Mesenchymal stem cell (in vitro differentiated cells and primary cell): ENCODE data around the gene CD248.

Source experiments
- DNase-seq: peaks from one replicate; pipeline ENCODE4 v3.0.0-alpha.2; 2013
- H2AFZ ChIP-seq: one replicate; pipeline ENCODE4 v1.6.1; 2013; ENCODE audit warnings: low read depth, mild to moderate bottlenecking, control low read depth, inconsistent platforms, low read length, moderate library complexity
- H2AK5ac ChIP-seq: 2 replicates; pipeline ENCODE4 v1.6.1; 2013; ENCODE audit warnings: low read length, moderate library complexity, mild to moderate bottlenecking, inconsistent platforms; ENCODE audit not compliant: severe bottlenecking
- H2BK120ac ChIP-seq: one replicate; pipeline ENCODE4 v1.6.1; 2013; ENCODE audit warnings: low read depth, mild to moderate bottlenecking, inconsistent platforms, low read length, moderate library complexity
- H2BK12ac ChIP-seq, 2 experiments: one replicate each; pipeline ENCODE4 v1.6.1; 2013; ENCODE audit warnings: inconsistent platforms in 2 of 2, low read length in 2 of 2, mild to moderate bottlenecking in 2 of 2, moderate library complexity in 2 of 2, control low read depth in 1 of 2
- H2BK15ac ChIP-seq: one replicate; pipeline ENCODE4 v1.6.1; 2013; ENCODE audit warnings: mild to moderate bottlenecking, low read depth, inconsistent platforms; ENCODE audit not compliant: poor library complexity, severe bottlenecking
- H2BK5ac ChIP-seq: 2 replicates; pipeline ENCODE4 v1.6.1; 2013; ENCODE audit warnings: low read depth, mild to moderate bottlenecking, low read length, control low read depth, inconsistent platforms; ENCODE audit not compliant: poor library complexity, severe bottlenecking
- H3K14ac ChIP-seq, 2 experiments: one replicate each; pipeline ENCODE4 v1.6.1; 2013; ENCODE audit warnings: inconsistent platforms in 2 of 2, low read length in 2 of 2, control low read depth in 1 of 2, mild to moderate bottlenecking in 1 of 2, moderate library complexity in 1 of 2
- H3K18ac ChIP-seq, 2 experiments: one replicate each; pipeline ENCODE4 v1.6.1; 2013; ENCODE audit warnings: inconsistent platforms in 2 of 2, low read length in 2 of 2, control low read depth in 1 of 2, low read depth in 1 of 2, mild to moderate bottlenecking in 1 of 2
- H3K23ac ChIP-seq, 2 experiments: one replicate each; pipeline ENCODE4 v1.6.1; 2013; ENCODE audit warnings: inconsistent platforms in 2 of 2, low read length in 2 of 2, mild to moderate bottlenecking in 2 of 2, moderate library complexity in 2 of 2, control low read depth in 1 of 2
- H3K27ac ChIP-seq: 2 replicates; pipeline ENCODE4 v1.5.1; 2013; ENCODE audit warnings: mild to moderate bottlenecking, moderate library complexity, low read length, control low read depth, inconsistent platforms; ENCODE audit not compliant: poor library complexity, severe bottlenecking
- H3K27me3 ChIP-seq, 2 experiments: 2 replicates each; pipeline versions ENCODE4 v1.6.1 to v1.7.0; 2013; ENCODE audit warnings: low read length in 2 of 2, mild to moderate bottlenecking in 2 of 2, moderate library complexity in 2 of 2, control low read depth in 1 of 2, inconsistent platforms in 1 of 2; ENCODE audit not compliant: control insufficient read depth in 1 of 2, insufficient read depth in 1 of 2
- H3K36me3 ChIP-seq, 2 experiments: 2 replicates each; pipeline versions ENCODE4 v1.6.1 to v1.7.0; 2013; ENCODE audit warnings: low read length in 2 of 2, control low read depth in 1 of 2, inconsistent platforms in 1 of 2, low read depth in 1 of 2, mild to moderate bottlenecking in 1 of 2; ENCODE audit not compliant: insufficient read depth in 2 of 2, control insufficient read depth in 1 of 2
- H3K4ac ChIP-seq, 2 experiments: one replicate each; pipeline ENCODE4 v1.6.1; 2013; ENCODE audit warnings: inconsistent platforms in 2 of 2, low read length in 2 of 2, mild to moderate bottlenecking in 2 of 2, moderate library complexity in 2 of 2, control low read depth in 1 of 2, low read depth in 1 of 2
- H3K4me1 ChIP-seq: 2 replicates; pipeline ENCODE4 v1.6.1; 2013; ENCODE audit warnings: low read depth, low read length, control low read depth; ENCODE audit not compliant: control insufficient read depth, insufficient read depth
- H3K4me2 ChIP-seq: 2 replicates; pipeline ENCODE4 v1.6.1; 2013; ENCODE audit warnings: low read length, mild to moderate bottlenecking, inconsistent platforms; ENCODE audit not compliant: poor library complexity, severe bottlenecking
- H3K4me3 ChIP-seq, 2 experiments: 2 replicates each; pipeline versions ENCODE4 v1.5.1 to v1.7.0; 2013; ENCODE audit warnings: low read length in 2 of 2, mild to moderate bottlenecking in 2 of 2, control low read depth in 1 of 2, low read depth in 1 of 2; ENCODE audit not compliant: insufficient read depth in 1 of 2
- H3K79me1 ChIP-seq: replicated peaks from 2 replicates; pipeline ENCODE4 v1.6.1; 2013; ENCODE audit warnings: mild to moderate bottlenecking, control low read depth, low read length, inconsistent platforms; ENCODE audit not compliant: poor library complexity, severe bottlenecking
- H3K9ac ChIP-seq: 2 replicates; pipeline ENCODE4 v1.7.0; 2013; ENCODE audit warnings: mild to moderate bottlenecking, low read length, moderate library complexity
- H3K9me3 ChIP-seq: 2 replicates; pipeline ENCODE4 v1.7.0; 2013; ENCODE audit warnings: mild to moderate bottlenecking, low read length; ENCODE audit not compliant: control insufficient read depth
- H4K8ac ChIP-seq: one replicate; pipeline ENCODE4 v1.6.1; 2013; ENCODE audit warnings: inconsistent platforms, mild to moderate bottlenecking, low read length, moderate library complexity
- H4K91ac ChIP-seq: one replicate; pipeline ENCODE4 v1.6.1; 2013; ENCODE audit warnings: mild to moderate bottlenecking, low read length, inconsistent platforms
- WGBS: methylation state at CpG from one replicate; pipeline ENCODE4 v1.1.7; 2013; ENCODE audit warnings: mixed read lengths; 5-methylcytosine and 5-hydroxymethylcytosine counted together

Gene CD248

DNA sequence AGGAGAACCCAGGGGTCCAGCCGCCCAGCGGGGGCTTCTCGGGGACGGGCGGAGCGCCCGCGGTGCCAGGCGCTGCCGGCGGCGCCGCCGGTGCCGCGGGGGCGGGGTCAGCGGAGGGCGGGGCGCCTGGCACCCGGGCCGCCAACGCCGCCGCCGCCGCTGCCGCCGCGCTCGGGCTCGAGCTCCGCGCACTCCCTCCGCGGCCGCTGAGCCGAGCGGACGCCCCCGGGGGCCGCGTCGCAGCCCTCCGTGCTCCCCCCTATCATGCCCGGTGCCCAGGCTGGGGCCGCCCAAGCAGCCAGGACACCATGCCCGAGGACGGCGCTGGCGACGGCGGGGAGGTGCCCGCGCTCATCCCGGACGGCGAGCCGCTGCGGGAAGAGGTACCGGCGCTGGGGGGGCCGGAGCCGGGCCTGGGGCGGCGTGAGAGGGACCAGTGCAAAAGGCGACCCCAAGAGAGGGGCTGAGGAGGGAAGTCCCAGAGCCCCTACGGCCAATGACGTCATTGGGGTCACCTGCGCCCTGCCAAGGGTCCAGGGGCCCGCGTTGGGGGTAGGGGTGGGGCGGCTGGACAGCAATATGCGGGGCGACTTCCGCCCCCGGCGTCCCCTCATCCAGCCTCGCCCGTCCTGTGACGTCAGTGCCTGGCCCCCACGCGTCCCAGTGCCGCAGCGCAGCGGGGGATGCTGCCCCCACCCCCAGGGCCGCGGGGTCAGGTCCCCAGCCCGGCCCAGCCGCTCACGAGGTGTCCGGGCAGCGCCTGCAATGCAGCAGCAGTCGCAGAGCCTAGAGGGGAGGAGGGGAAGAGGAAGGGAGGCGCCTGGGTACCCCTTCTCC, 24.9 kb downstream of the CD248 start, which contains the start of gene TMEM151A:
Gene TMEM151A, plus strand, starts transcription at position 189 of the 837 bp plus-strand sequence. Its CDS starts 120 bp downstream, at position 309.
- WGBS: 3% methylated on average over 49 of the region's 95 CpGs
- Histone ChIP-seq H3K9ac (no peak within 1 kb of the TSS), H4K91ac (no peak within 1 kb of the TSS), H3K14ac (no peak within 1 kb of the TSS), H3K4me3 (peak within 1 kb of the TSS; percentile 39 to 44), H3K4ac (no peak within 1 kb of the TSS), H3K36me3 (peaks cover 3 to 21% of the 10 kb centered on the region in 2 experiments), H4K8ac (no peak within 1 kb of the TSS), H3K79me1 (peaks cover 2% of the 10 kb centered on the region), H2BK120ac (no peak within 1 kb of the TSS), H3K27ac (no peak within 1 kb of the TSS), H3K23ac (peak within 1 kb of the TSS in 1 of 2 experiments; percentile 16), H2BK5ac (no peak within 1 kb of the TSS), H3K18ac (no peak within 1 kb of the TSS), H3K4me2 (peak within 1 kb of the TSS; percentile 67), H2BK12ac (no peak within 1 kb of the TSS), H2BK15ac (no peak within 1 kb of the TSS), H3K9me3 (no peaks in the 10 kb centered on the region), H3K4me1 (peaks cover 34% of the 10 kb centered on the region), H2AK5ac (no peak within 1 kb of the TSS), H2AFZ (no peak within 1 kb of the TSS), H3K27me3 (peaks cover 37 to 49% of the 10 kb centered on the region in 2 experiments)
- DNase-seq: no peak

DNA sequence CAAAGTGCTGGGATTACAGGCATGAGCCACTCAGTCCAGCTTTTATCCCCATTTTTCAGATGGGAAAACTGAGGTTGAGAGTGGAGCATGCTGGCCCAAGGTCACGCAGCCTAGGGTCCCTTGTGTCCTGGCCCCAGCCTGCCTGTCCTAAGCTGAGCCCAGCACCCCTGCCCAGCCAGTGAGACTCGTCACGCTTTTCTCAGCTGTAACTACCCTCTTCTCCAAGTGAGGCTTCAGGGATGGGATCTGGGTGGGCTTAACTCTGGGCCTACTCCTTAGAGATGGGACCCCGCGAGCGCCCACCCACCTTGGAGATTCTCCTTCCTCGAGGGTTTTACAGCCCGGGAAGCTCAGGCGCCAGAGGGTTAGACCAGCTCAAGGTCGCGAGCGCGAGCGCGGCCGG, 25.5 kb downstream of the CD248 start:
- no peak overlapping the region for H2BK12ac ChIP-seq
- H3K27ac ChIP-seq: no peak overlapping the region
- H3K14ac ChIP-seq: no peak overlapping the region
- H3K4me3 ChIP-seq: no peak overlapping the region
- H3K79me1 ChIP-seq: peaks cover 7% of the 10 kb centered on the region
- H4K91ac ChIP-seq: no peak overlapping the region
- H3K9me3 ChIP-seq: no peaks in the 10 kb centered on the region
- H3K4ac ChIP-seq: no peak overlapping the region
- peaks cover 36% of the 10 kb centered on the region for H3K4me1 ChIP-seq
- peaks cover 9 to 26% of the 10 kb centered on the region in 2 experiments for H3K36me3 ChIP-seq
- H2BK120ac ChIP-seq: no peak overlapping the region
- WGBS: 24% methylated on average over 13 of the region's 16 CpGs
- H3K4me2 ChIP-seq: peak overlapping the region; percentile 45
- H3K23ac ChIP-seq: no peak overlapping the region
- no peak for DNase-seq
- no peak overlapping the region for H2BK5ac ChIP-seq
- H2AFZ ChIP-seq: no peak overlapping the region
- no peak overlapping the region for H2BK15ac ChIP-seq
- no peak overlapping the region for H2AK5ac ChIP-seq
- H3K9ac ChIP-seq: no peak overlapping the region
- no peak overlapping the region for H4K8ac ChIP-seq
- H3K18ac ChIP-seq: no peak overlapping the region
- H3K27me3 ChIP-seq: peaks cover 33 to 44% of the 10 kb centered on the region in 2 experiments

DNA sequence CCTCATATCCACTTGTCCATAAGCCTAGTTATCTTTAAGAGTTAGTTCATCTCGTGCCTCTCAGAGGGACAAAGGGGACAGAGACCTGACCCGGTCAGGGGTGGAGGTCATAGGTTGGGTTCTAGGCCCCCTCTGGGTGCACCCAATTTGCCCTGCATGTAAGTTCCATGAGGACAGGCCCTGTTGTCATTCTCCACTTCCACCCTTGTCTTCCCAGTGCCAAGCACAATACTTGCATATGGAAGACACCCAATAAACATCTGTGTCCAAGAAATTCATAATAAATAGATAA, 26.6 kb downstream of the CD248 start:
- Histone ChIP-seq H3K4me1 (peaks cover 43% of the 10 kb centered on the region), H2AFZ (no peak overlapping the region), H3K14ac (no peak overlapping the region), H2AK5ac (no peak overlapping the region), H3K9ac (no peak overlapping the region), H3K79me1 (peaks cover 15% of the 10 kb centered on the region), H3K4ac (no peak overlapping the region), H3K4me3 (peak overlapping the region in 1 of 2 experiments; percentile 92), H2BK15ac (no peak overlapping the region), H3K18ac (no peak overlapping the region), H2BK5ac (no peak overlapping the region), H3K4me2 (no peak overlapping the region), H3K27me3 (peaks cover 30 to 38% of the 10 kb centered on the region in 2 experiments), H2BK120ac (no peak overlapping the region), H2BK12ac (no peak overlapping the region), H3K9me3 (no peaks in the 10 kb centered on the region), H3K27ac (no peak overlapping the region), H3K23ac (no peak overlapping the region), H4K91ac (no peak overlapping the region), H4K8ac (no peak overlapping the region), H3K36me3 (peaks cover 17 to 32% of the 10 kb centered on the region in 2 experiments)
- no peak for DNase-seq
- WGBS: 90% methylated on average over 2 of the region's 2 CpGs

DNA sequence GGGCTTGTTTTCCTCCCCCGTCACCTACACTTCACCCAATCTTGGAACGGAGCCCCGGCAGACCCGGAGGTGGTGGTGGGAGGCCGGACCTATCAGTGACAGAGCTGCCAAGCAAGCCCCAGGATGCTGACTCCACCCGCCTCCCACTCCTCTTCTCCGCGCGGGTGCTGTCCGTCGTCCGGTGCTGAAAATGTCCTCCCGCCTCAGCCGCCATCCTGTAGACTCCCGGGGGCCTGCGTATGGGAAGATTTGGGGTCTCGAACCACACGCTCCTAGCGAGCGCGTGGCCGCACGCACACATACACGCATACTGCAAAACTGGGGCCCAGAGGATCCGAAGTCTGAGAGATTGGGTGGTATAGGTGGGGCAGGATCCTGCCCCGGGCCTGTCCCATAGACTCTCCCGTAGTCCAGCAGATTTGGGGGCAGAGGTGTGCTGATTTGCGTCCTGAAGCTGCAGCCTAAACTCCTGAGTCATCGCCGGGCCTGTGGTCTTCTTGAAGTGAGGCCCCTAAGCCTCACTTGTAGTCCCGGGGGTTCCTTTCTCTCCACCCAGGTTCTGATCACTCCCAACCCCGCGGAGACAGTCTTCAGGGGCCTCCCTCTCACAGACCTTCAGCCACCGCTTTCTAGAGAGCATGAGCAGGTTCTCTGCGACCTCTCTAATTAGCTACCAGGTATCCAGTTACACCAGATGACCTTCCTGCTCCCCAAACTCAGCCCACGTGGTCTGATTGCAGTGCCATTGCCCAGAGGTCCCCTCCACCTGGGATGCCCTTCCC, 27.1 kb downstream of the CD248 start:
- Histone ChIP-seq H3K79me1 (peaks cover 20% of the 10 kb centered on the region), H3K4ac (peak overlapping the region; percentile 91 to 93), H2AFZ (peak overlapping the region; percentile 55), H3K9ac (peak overlapping the region; percentile 99), H3K14ac (no peak overlapping the region), H4K91ac (peak overlapping the region; percentile 83), H3K4me3 (peak overlapping the region; percentile 62 to 92), H2BK12ac (no peak overlapping the region), H2BK120ac (peak overlapping the region; percentile 96), H3K4me2 (peak overlapping the region; percentile 87), H3K36me3 (peaks cover 22 to 34% of the 10 kb centered on the region in 2 experiments), H4K8ac (peak overlapping the region; percentile 89), H3K23ac (peak overlapping the region in 1 of 2 experiments; percentile 80), H2BK5ac (no peak overlapping the region), H3K9me3 (no peaks in the 10 kb centered on the region), H3K18ac (peak overlapping the region; percentile 89 to 91), H2AK5ac (no peak overlapping the region), H3K27me3 (peaks cover 30 to 38% of the 10 kb centered on the region in 2 experiments), H3K27ac (peak overlapping the region; percentile 98), H2BK15ac (peak overlapping the region; percentile 97), H3K4me1 (peaks cover 44% of the 10 kb centered on the region)
- no peak for DNase-seq
- 16% methylated on average over 36 of the region's 36 CpGs for WGBS
